BJ (cell line): ENCODE results near the gene LARGE2. TPM values are rescaled to one million over a fixed set of nuclear protein-coding genes. Genes with fewer than 3 reads are reported as not detected.
A peak's percentile ranks its signal among the peaks of the same experiment; 100 is the strongest.

Experiments used
- CTCF ChIA-PET: fragments of 350-600 bp; formaldehyde crosslinking; extraction: SDS; loops from one replicate; lab custom pipeline; 2021; ENCODE audit warnings: antibody characterized with exemption, inconsistent platforms; lab: Yijun Ruan, JAX
- POLR2A ChIA-PET: fragments of 300-600 bp; sonication (Branson Sonifier 250); formaldehyde crosslinking; extraction: SDS; loops from one replicate; lab custom pipeline; 2021; ENCODE audit warnings: antibody characterized with exemption; lab: Charles Lee
- DNase-seq: peaks from one replicate; pipeline ENCODE4 v3.0.0-alpha.2; 2011; ENCODE audit warnings: low read depth
- H3K27me3 ChIP-seq: 2 replicates; pipeline ENCODE4 v1.6.0; 2011; ENCODE audit warnings: low read length; ENCODE audit not compliant: control insufficient read depth, insufficient read depth
- H3K36me3 ChIP-seq: 2 replicates; pipeline ENCODE4 v1.5.1; 2011; ENCODE audit warnings: low read length; ENCODE audit not compliant: control insufficient read depth, insufficient read depth
- H3K4me3 ChIP-seq: 2 replicates; pipeline ENCODE4 v1.5.1; 2011; ENCODE audit warnings: low read depth, mild to moderate bottlenecking, control low read depth, low read length
- polyA plus RNA-seq: library from polyadenylated mRNA; depleted of rRNA; stranded (reverse); fragments of >200 nt; gene quantifications from 2 replicates; pipeline ENCODE4 v1.2.3, GENCODE V29; 2011
- TF ChIP-seq, protein P1 (sequence below): IDR thresholded peaks from 2 replicates; pipeline ENCODE4 v1.5.1; 2011; ENCODE audit warnings: low read depth, mild to moderate bottlenecking, control low read depth, inconsistent platforms, low read length, moderate library complexity; ENCODE audit not compliant: insufficient read depth

LARGE2 gene
- polyA plus RNA-seq, 1 experiment: 0.05 TPM

DNA sequence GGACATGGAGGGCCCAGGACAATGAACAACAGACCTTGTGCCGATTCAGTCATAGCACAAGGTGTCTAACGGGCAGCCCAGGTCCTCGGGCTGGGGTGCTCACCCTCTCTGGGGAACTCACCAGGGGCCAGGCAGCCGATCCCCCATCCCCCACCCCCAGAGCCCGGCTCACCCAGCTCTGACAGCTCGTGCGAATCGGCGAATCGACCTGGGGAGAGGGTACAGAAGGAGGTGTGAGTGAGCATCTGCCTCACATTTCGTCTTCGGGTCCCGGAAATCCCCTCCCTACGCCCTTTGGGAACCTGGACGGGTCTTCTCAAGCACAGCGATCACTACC is 5.2 kb upstream of the LARGE2 start:
- Histone ChIP-seq H3K36me3 (peaks cover 18% of the 10 kb centered on the region), H3K4me3 (peak overlapping the region; percentile 90), H3K27me3 (peaks cover 6% of the 10 kb centered on the region; the same call in 1 of the 2 replicates)
- POLR2A ChIA-PET: no interaction called here
- CTCF ChIA-PET: no interaction called here
- TF ChIP-seq, protein P1, sequence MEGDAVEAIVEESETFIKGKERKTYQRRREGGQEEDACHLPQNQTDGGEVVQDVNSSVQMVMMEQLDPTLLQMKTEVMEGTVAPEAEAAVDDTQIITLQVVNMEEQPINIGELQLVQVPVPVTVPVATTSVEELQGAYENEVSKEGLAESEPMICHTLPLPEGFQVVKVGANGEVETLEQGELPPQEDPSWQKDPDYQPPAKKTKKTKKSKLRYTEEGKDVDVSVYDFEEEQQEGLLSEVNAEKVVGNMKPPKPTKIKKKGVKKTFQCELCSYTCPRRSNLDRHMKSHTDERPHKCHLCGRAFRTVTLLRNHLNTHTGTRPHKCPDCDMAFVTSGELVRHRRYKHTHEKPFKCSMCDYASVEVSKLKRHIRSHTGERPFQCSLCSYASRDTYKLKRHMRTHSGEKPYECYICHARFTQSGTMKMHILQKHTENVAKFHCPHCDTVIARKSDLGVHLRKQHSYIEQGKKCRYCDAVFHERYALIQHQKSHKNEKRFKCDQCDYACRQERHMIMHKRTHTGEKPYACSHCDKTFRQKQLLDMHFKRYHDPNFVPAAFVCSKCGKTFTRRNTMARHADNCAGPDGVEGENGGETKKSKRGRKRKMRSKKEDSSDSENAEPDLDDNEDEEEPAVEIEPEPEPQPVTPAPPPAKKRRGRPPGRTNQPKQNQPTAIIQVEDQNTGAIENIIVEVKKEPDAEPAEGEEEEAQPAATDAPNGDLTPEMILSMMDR: no peak
- no peak for DNase-seq

DNA sequence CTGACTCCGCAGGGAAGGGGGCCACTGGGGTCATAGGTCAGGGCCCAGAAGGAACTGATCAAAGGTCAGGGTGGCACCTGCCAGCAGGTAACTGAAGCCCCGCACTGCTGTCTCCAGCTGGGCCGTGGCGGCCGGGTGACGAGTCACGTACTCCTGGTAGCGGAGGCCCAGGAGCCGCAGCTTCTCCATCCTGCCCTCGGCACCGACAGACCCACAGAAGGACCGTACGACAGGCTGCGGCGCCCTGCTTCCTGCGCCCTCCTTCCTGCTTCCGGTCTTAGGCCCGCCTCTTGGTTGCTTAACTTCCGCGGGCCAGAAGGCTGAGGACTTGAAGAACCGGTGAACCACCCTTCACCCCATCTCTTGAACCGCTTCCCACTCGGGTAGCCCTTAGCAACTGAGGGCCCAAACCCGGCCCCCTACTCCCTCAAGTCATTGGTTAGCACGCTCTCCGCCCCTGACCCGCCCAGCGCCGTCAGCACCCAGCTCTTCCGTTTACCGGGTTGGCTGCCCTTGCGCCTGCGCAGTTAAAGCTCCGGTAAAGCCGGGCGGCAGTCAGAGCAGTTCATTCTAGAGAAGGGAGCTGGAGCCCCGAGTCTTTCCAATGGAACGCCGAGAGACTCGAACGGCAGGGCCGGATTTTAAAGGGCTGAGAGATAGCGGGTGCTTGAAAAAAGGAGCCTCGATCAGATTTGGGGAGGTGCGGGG is 4.7 kb upstream of the LARGE2 start, which contains the start of gene PEX16:
PEX16 (minus strand) TSS at position 255 of the 708 bp plus-strand sequence; CDS start at position 189, 66 bp downstream.
- CTCF ChIA-PET: interaction anchor here (0.8 to 1.3 kb wide), 3 partner anchors 9 to 92 kb away, joined by 3 to 6 read pairs (median 3); no protein-coding TSS in a partner anchor
- Histone ChIP-seq H3K36me3 (peaks cover 18% of the 10 kb centered on the region), H3K4me3 (peak within 1 kb of the TSS; percentile 90), H3K27me3 (peaks cover 6% of the 10 kb centered on the region; the same call in 1 of the 2 replicates)
- TF ChIP-seq, protein P1: no peak
- peak; percentile 99 for DNase-seq
- POLR2A ChIA-PET: interaction anchor here (0.6 kb wide), 1 partner anchor 75 kb away, joined by 3 read pairs; no protein-coding TSS in a partner anchor

DNA sequence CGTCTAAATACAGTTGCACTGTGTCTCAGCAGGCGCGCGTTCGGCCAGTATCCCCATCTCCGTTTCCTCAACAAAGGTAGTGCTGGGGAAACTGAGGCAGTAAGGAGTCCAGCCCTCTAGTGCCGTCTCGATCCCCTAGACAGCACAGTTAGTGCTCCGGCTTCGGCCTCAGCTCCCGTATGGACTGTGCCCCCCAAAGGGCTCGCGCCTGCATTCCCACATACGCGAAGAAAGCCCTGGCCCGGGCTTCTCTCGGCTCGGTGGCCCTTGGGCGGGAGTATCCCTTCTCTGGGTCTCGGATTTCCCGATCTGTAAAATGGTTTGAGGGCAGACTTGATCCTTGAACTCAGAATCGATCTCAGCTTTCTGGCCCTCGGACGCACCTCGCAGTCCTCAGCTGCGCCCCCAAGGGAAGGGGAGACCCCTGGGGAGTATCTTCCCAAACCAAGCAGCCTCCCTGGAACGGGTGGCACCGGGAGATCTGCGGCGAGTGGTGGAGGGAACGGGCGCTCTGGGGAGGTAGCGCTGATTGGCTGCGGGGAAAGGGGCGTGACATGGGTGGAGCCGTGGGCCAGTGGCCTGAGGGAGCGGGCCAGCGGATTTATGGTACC is 4.0 kb upstream of the LARGE2 start:
- ChIA-PET POLR2A (no interaction called here), CTCF (interaction anchor here (0.8 to 1.3 kb wide), 3 partner anchors 8 to 92 kb away, joined by 3 to 6 read pairs (median 3); no protein-coding TSS in a partner anchor)

DNA sequence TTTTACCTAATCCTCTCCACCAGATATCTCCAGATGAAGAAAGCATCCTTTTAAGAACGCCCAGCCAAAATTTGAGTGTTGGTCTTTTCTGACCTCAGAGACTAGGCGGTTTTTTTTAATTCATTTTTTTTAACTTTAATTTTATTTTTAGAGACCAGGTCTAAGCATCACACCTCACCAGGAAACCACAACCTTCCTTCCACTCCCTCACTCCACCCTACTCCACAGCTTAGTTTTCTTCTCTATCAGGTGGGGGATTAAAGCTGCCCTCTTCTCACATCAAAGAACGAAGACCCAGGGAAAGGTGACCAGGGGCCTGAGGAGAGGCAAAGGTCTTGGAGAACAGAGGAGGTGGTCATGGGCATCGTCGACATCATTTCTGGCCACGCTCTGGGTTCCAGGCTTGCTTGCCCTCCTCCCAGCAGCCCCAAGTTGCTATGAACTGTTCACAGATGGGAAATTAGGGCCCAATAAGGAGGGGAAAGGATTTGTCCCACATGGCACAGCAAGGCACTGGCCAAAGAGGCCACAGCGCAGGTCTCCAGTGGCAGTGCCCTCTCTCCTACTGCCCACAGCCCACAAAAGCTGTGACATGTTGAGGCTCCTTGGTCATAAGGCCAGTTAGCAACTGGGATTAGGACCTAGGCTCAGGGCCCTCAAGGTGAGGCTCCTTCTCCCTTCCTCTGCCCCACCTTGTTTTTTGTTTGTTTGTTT is 3.3 kb upstream of the LARGE2 start:
- H3K4me3 ChIP-seq: no peak overlapping the region
- CTCF ChIA-PET: interaction anchor here (0.8 to 1.3 kb wide), 2 partner anchors 7 to 91 kb away, joined by 3 read pairs; no protein-coding TSS in a partner anchor

More for the DNA sequence above, 4.0 kb upstream of the LARGE2 start:
- Histone ChIP-seq H3K4me3 (peak overlapping the region; percentile 90), H3K36me3 (peaks cover 16% of the 10 kb centered on the region), H3K27me3 (peaks cover 10% of the 10 kb centered on the region)
- no peak for DNase-seq
- TF ChIP-seq, protein P1: no peak

More for the DNA sequence above, 3.3 kb upstream of the LARGE2 start:
- POLR2A ChIA-PET: no interaction called here
- peaks cover 9% of the 10 kb centered on the region for H3K36me3 ChIP-seq
- TF ChIP-seq, protein P1: no peak
- H3K27me3 ChIP-seq: peaks cover 11% of the 10 kb centered on the region
- no peak for DNase-seq
